NCI-H1436 (cell line): ENCODE data around the gene ITSN2.
"Not testable (repeated sequence)": the region's sequence is repeated elsewhere in the genome, so short reads cannot be mapped to it uniquely, and the experiment has no call there.

Experiments used
- DNase-seq: peaks from one replicate; lab custom pipeline; 2025; lab: John Stamatoyannopoulos, UW

ITSN2 gene

DNA sequence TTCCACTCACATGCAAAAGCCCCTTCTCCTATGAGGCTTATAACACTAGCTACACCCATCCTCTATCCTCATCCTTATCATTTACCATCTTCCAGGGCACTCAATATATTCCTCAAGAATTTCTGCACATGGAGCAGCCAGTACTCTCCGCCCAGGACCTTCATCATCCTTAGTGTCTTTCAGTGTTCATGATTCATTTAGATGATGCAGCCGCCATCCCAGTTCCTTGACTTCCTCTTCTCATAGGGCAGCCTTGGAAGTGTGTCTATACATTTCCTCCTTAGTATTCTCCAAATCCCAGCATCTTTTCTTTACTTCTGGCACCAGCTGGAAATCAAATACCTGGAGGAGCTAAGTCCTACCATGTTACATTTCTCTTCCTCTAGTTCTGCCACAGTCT, 3.0 kb upstream of the ITSN2 start:
- DNase-seq = no peak

DNA sequence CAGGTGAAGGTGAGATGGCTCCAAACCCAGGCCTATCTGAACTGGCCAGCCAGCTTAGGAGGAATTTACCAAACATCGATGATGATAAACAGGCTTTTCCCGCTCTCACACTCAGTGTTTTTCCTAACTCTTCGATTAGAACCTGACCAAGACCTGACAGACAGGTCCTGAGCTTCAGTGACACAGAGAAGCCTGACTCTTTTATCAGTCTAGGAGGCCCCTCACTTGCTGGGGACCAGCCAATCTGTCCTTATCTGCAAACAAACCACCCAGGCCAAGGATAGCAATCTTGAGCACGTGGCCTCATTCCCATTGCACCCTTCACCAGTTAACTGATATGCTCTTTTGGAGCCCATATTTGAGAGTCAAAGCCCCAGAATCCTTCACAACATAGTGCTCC, 1.9 kb upstream of the ITSN2 start:
- no peak for DNase-seq

DNA sequence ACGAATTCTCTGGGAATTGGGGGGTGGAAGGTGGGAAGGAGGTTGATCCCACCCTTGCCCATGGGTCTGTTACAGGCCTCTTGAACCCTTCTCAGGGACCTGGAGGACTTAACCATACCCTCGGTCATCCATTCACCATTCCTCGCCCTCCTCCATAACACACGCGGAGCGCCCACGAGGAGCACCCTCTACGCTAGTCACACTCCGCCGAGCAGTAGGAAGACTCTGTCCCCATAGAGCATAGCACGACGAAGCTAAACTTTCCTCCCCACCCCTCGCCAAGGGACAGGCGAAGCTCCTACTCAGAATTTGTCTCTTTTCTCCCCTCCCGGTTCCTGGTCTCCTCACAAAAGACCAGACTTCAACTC, 611 bp upstream of the ITSN2 start:
- no peak for DNase-seq

DNA sequence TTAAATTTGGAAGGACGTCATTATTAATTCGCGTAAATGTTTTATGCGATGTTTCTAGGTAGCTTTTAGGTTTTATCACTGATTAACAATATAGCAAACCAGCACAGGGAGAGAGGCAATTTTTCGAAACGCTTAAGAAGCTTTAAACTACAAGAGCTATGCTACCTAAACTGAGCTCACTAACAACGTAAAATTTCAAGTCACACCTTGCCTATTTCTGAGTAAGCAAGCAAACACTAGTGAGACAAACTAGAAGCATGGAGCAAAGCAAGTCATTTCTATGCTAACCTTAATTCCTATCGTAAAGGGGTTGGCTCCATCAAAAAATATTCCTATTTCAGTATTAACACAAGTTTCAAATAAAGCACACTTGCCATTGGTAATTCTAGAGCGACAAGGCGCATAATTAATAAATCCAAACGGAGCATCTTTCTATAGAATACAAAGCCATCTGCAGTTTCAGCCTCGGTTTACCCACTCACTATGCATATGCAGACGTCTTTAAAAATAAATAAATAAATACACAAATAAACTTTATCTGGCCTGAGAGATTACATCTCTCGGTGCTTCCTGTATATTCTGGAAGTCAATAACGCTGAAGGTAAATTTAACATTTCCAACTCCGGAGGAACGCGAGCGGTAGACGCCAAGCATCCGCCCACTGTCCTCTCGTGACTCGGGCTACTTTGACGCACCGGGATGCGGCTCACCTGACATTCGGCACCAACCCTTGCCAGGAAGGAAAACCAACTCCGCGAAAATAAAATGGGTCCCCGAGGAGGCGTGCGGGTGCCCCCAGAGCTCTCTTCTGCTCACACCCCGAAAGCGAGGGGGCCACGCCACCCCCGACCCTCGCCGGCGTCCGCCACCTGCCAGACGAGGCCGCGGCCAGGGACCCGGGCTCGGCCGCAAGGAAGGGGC, 947 bp downstream of the ITSN2 start:
- DNase-seq = no peak

DNA sequence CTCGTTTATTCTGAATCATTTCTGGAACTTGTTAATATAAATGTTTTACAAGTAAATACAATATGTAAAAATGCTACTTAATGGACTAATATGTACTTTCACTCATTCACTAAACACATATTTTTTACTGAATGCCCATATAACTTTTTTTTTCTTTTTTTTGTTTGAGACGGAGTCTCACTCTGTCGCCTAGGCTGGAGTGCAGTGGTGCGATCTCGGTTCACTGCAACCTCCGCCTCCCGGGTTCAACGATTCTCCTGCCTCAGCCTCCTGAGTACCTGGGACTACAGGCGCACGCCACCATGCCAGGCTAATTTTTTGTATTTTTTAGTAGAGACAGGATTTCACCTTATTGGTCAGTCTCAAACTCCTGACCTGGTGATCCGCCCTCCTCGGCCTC, 2.6 kb downstream of the ITSN2 start:
- not testable (repeated sequence) for DNase-seq

DNA sequence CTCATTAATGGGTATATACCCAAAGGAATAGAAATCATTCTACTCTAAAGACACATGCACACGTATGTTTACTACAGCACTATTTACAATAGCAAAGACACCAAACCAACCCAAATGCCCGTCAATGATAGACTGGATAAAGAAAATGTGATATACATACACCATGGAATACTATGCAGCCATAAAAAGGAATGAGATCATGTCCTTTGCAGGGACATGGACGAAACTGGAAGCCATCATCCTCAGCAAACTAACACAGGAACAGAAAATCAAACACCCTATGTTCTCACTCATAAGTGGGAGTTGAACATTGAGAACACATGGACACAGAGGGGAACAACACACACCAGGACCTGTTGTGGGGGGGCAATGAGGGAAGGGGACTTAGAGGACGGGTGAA, 3.2 kb downstream of the ITSN2 start:
- DNase-seq = not testable (repeated sequence)

DNA sequence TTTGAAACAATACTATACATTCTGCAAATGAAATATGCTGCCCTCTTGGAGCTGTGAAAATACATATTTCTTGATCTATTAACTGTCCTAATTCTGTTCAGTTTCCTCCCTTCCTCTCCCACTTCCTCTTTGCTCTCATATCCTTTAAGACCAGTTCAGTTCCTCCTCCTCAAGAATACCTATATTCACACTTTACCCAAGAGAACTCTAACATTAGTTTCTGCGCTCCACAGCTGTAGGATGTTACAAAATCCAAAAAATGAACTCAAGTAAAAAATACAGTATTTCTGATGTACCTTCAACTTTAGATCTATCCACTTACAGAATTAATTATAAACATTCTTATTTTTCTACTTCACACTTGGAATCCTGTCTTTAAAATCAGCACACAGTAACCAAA, 5.4 kb downstream of the ITSN2 start:
- no peak for DNase-seq

DNA sequence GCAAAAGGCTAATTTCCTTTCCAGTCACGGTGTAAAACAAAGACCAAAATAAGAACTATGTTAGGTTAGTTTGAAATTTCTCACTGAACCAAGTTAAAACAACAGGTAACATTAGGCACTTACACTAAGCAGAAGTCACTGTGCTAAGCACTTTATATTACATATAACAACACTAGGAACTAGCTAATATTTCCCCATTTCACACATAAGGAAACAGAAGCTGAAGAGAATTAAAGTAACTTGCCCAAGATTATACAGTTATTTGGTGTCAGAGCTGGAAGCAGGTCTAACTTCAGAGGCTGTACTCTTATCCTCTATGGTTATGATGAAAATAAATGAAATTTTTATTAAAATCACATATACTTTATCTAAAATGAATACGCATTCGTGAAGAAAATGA, 5.9 kb downstream of the ITSN2 start:
- no peak for DNase-seq

DNA sequence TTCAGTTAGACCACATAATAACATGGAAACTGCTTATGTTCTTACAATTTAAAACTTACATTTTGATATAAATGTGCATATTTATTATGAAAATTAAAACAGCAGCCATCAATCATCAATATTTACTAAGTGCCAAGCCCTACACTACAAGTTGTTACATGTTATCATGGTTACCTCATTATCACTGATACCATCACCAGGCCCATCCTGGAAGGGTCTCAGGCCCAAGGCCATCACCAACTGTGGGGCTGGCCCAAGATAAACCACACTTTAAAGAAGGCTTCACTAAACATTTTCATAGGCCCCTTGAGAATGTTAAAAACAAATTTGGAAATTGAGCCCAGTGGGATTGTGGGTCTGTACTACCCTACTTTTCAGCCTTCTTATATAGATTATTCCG, 6.4 kb downstream of the ITSN2 start:
- DNase-seq = no peak

DNA sequence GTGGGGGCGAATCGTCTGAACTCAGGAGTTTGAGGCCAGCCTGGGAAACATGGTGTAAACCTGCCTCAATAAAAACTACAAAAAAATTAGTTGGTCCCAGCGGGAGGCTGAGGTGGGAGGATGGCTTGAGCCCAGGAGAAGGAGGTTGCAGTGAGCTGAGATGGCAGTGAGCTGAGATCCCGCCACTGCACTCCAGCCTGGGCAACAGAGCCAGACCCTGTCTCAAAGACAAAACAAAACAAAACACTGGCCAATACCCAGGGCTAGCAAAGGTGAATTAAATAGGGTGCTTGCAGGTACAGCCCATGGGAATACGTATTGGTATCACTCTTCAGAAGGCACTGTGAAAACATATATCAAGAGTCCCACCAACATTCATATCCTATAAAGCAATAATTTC, 7.0 kb downstream of the ITSN2 start:
- DNase-seq = no peak

DNA sequence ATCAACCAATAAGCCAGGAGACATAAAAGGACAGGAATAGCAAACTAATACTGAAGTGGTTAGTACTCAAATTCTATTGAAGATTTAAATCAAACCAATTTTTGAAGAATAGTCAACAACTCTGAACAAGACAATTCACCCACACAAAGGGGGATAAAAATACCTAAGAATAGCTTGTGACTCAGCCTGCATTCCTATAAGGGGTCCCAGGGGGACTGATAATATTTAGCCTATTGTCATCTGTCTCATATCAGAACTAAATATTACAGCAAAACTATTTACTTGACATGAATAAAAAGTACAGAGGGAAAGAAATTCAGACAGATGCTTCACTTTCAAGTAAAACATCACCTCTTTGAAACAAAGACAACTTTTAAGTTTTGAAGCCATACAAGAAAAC, 7.7 kb downstream of the ITSN2 start:
- no peak for DNase-seq

DNA sequence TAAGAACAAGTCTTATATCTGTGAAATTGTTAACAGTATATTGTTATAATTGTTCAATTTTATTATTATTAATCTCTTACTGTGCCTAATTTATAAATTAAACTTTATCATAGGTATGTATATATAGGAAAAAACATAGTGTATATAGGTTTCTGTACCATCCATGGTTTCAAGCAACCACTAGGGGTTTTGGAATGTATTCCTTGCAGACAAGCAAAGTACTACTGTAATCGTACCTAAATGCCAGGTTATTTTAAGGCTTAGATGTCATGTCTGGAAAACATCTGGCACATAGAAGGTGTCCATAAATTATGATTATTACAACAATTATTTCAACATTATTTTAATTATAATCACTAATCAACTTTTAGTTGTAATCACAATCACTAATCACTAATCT, 8.4 kb downstream of the ITSN2 start:
- DNase-seq = no peak

DNA sequence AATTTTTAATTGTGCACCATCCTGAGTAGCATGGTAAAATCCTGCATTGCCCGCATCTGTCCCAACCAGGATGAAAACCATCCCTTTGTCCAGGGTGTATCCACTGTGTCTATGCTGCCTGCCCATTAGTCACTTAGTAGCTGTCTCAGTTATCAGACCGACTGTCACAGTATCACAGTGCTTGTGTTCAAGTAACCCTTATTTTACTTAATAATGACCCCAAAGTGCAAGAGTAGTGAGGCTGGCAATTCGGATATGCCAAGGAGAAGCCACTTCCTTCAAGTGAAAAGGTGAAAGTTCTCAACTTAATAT, 8.8 kb downstream of the ITSN2 start:
- no peak for DNase-seq

DNA sequence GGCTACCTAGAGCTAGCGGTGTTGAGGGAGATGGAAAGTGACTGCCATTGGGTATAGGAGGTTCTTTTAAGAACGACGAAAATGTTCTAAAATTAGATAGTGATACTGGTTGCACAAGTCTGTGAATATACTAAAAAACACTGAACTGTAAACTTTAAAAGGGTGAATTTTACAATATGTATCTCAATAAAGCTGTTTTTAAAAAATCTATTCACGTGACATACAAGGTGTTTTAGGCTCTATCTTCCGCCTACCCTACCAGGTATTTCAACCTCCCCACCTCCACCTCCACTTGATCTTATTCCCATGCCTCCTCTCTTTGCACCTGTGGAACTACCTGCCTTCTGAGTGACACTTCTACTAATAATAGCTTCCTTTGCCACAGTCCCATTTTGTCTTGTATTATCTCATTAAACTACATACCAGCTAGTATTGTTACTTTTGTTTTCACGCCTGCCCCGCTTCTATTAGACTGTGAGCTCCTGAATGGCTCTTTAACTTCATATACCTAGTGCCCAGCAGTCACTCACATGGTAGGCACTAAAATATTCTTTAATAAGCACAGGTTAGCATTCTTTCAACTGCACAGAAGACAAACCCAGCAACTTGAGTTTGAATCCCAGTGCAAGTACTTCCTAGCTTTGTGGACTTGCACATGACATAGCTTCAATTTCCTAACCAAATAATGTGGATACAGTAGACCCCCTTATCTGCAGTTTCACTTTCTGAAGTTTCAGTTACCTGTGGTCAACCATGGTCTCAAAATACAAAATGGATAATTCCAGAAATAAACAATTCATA, 9.3 kb downstream of the ITSN2 start:
- DNase-seq = no peak

DNA sequence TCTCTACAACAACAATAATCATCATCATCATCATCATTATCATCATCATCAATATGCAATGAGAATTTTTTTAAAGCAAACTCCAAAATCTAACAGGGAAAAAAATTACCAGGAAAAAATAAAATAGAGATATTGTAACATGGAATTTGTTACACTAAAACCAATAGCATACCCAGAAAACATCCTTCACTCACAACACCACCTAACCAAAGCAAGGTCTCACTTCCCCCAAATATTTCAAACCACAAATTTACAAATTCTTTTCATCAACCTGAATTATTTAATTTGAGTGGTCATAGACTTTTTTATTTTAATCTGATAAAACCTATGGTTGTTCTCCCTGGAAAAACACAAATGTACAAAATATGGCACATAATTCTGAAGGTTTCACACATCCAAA, 11.2 kb downstream of the ITSN2 start:
- DNase-seq = no peak

DNA sequence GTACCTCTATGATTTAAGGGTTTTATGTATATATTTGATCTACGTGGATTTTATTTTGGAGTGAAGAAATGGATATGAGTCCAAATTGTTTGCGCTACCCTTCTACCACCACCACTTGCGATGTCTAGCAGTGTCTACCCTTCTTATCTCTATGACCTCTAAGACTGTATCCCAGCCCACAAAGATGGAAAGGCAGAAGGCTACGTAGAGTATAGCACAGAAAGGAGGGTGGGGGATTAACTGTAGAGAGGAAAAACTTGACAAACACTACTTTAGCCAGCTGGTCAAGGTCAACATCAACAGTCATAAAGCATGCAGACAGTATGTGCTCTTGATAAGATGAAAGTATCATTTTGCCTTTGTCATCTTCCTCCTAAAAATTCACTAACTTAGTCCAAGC, 14.4 kb downstream of the ITSN2 start:
- no peak for DNase-seq

DNA sequence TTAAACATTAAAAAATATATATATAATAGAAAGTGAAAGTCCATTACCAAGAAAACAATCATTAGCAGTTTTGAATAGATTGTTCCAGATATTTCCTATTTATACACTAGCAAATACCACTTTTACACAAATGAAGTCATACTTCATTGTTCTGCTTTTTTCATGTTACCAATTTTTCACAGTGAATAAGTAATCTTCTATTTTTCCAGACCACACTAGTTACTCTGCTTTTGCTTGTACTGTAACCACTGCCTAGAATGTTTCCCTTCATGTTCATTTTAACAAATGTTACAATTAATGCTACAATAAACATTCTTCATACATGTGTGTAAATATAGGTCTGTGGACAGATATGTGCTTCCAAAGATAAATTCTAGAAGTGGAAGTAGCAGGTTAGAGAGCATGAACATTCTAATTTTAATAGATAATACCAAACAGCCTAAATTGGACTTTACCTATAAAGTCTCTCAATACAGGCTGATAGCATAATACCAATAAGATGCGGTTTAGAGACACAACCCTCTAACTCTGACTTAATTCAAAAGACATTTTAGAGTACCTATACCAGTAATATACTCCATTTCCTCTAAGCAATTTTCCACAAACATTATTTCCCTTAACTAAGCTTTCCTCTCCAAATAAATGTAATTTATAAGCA, 17.0 kb downstream of the ITSN2 start:
- no peak for DNase-seq

DNA sequence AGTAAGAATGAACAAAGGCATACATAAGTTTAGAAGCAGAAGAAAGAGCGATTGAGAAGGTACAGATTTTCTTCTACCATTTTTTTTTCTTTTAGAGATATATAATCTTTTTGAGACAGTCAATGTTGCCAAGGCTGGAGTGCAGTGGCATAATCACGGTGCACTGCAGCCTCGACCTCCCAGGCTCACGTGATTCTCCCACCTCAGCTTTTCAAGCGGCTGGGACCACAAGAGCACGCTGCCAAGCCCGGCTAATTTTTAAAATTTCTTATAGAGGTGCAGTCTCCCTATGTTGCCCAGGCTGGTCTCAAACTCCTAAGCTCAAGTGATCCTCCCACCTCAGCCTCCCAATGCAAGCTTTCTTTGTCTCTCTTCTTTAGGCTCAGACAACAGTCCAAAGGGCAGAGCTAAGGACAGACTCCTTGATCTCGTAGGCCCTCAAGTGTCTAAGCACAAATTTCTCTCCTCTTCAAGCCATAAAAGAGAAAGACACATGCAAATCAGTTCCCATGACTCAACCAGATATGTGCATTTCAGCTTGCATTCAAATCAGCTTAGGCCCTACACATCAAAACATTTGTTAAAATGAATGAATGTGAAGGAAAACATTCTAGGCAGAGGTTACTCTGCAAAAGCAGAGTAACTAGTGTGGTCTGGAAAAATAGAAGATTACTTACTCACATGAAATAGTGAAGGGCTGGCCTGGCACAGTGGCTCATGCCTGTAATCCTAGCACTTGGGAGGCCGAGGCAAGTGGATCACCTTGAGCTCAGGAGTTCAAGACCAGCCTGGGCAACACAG, 18.0 kb downstream of the ITSN2 start:
- no peak for DNase-seq

DNA sequence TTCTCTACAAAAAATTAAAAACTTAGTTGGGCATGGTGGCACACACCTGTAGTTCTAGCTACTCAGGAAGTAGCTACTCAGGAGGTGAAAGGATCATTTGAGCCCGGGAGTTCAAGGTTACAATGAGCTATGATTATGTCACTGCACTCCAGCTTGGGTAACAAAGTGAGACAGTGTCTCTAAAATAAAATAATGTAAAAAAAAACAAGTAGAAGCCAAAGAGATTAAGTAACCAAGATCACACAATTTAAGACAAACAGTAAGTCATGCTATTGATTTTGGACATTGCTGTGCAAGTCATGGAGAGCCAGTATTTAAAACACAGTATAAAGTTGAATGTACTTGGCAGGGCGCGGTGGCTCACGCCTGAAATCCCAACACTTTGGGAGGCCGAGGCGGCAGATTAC, 20.5 kb downstream of the ITSN2 start:
- DNase-seq = no peak

DNA sequence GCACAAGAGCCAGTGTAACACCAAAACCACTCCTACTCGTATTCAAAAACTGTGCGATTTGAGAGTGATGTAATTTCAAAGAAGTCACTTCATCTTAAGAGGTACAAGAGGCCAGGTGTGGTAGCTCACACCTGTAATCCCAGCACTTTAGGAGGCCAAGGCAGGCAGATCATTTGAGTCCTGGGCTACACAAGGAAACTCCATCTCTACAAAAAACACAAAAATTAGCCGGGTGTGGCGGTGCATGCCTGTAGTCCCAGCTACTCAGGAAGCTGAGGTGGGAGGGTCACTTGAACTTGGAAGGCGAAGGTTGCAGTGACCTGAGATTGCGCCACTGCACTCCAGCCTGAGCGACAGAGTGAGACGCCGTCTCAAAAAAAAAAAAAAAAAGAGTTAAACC, 21.2 kb downstream of the ITSN2 start:
- DNase-seq = not testable (repeated sequence)

DNA sequence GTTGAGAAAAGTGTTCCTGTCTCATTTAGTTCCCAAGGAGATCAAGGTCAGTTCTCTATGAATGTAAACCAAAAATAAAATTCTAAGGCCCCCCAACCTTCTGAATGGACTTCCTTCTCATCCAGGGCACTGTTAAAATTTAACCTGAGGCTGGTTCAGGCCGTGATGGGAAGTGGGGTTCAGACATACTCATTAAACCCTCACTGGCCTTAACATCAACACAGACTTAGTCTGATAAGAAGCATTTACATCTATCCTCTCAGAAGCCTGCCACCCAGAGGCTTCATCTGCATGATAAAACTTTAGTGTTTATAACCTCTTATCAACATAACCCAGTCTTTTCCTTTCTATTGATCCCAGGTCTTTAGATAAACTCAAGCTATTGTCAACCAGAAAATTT, 22.4 kb downstream of the ITSN2 start:
- DNase-seq = no peak

DNA sequence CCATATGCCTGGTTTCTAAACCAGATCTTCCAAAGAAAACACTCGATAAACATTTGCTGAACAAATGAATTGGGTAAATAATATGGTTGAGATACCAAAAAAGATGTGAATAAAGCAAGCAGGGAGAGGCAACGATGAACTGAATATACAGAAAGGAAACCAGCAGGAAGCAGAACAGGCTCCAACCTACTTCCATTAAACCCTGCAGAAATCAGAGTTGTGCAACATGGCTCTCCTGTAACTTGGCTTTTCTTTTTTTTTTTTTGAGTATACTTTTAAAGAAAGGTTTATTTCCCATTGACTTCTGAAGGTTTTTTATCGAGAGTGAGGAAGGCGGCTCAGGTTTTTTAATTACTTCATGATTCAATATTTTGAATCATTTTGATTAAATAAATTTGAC, 23.5 kb downstream of the ITSN2 start:
- DNase-seq = no peak
